Effector CD4-positive, alpha-beta T cell (primary cell): ENCODE data around the gene SMPD3.

Experiments
- DNase-seq: peaks from one replicate; pipeline ENCODE4 v3.0.0-alpha.2; 2020

Gene SMPD3

DNA sequence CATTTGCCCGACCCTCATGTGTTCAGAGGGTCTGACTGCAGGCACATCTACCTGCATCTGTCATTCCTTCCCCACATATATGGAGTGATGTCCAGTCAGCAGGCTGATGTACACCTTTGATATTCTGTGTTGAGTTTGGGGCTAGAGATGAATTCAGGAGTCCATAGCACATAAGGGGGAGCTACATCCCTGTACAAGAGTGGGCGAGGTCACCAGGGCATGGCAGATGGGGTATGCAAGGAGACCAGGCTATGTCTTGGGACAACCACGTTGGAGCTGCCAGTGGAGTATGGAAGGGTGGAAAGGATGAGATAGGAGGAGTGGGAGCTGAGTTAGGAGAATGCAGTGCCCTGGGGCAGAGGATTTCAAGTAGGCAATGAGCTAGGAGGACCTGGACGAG lies 15.0 kb downstream of the SMPD3 start:
- no peak for DNase-seq

- DNase-seq, result no peak
These were observed 15.6 kb downstream of the SMPD3 start for GRCh38 chr16:68432701-68433100.

GRCh38 chr16:68429076-68429854 lies 19.0 kb downstream of the SMPD3 start:
- no peak for DNase-seq

DNA sequence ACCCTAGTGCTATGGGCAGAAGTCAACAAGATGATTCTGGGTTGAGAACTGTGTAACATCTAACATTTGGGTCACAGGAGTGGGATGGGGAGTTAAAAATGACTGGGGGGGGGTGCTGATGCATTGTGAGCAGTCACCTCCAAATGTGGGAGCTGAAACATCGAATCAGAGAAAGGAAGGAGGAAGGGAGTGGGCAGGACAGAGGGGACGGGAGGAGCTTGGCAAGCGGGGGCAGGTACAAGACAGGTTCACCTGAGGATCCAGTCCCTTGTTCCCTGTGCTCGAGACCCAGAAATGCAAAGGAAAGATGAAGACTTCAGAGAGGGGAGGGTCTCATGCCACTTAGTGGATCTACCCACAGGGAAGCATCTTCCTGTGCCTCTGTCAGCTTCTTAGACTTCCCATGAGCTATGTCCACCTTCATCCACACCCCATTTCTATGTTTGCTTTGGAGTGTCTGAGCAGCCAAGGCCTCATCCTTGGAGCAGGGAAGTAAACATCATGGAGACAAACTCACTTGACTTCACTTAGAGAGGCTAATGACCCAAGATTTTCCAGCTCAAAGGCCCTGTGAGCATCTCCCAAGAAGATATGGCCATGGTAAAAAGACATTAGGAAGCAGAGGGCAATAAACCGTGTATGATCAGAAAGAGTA lies 20.5 kb downstream of the SMPD3 start:
- no peak for DNase-seq

GRCh38 chr16:68426347-68426652 lies 22.0 kb downstream of the SMPD3 start:
- DNase-seq, result no peak

DNA sequence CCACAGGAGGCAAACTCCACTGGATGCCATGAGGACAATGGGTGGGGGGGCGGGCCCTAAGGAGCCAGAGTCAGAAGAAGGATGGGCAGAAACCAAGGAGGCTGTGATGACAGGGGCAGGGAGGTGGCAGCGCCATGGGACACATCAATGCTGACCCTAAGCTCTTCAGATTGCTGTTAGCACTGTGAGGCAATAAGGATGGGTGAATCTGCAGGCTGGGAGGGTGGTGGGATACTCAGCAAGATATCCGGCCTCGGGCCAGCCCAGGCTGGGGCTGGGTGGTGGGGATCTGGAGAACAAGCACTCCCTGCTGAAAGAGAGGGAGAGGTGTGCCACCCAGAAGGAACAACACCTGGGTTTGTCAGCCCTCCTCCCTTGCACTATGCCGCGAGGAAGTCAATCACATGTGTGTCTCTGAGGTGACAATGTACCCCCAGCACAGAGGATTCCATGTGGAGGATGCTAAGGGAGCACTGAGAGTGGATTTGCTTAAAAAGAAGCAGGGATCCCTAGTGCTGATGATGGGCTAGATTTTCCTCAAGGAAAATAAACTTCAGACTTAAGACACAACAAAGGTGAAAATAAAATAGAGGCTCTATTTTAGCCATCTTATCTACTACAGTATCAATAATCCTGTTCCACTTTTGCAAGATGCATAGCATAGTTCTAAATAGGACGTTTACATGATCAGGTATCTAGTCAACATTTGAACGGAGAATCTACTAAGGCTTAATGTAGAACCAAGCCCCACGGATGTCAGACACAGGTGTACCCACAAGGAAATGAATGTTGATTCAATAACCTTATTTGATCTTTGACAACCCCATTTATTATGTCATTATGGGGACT lies 22.6 kb downstream of the SMPD3 start:
- DNase-seq, result no peak

DNA sequence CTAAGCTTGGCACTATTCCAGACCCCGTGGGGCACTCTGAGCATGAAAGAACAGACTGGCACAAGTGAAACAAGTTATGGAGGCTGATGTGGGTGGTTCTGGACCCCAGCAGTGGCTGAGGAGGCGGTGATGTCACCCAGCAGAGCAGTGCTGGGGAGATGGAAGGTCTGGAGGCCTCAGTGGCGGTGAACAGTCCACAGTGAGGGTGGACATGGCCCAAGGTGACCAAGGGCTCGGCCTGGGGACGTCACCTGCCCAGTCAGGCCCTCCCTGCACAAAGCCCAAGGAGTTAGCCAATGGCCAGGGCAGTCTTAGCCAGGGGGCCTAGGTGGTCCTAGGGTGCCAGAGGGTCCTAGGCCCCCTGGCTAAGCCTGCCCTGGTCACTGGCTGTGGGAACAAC lies 24.5 kb downstream of the SMPD3 start:
- no peak for DNase-seq

- no peak for DNase-seq
These were observed 25.8 kb downstream of the SMPD3 start for GRCh38 chr16:68422396-68422960.

DNA sequence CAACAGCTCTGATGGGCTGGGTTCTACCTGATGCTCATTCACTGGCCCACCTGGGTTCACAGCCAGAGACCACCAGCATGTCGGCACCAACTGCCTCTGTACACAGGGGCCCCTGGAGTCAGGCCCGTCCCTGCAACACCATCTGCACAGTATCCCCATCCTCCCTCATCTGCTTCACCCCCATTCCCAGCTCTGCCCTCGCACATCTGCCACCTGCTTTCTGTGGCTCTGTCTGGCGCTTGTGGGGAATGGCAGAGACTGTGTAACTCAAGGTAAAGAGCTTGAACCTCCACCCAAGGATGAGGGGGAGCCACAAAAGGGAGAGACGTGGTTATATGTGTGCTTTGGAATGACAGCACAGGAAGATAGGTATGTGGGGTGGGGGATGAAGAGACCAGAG lies 27.2 kb downstream of the SMPD3 start:
- DNase-seq, result no peak

DNA sequence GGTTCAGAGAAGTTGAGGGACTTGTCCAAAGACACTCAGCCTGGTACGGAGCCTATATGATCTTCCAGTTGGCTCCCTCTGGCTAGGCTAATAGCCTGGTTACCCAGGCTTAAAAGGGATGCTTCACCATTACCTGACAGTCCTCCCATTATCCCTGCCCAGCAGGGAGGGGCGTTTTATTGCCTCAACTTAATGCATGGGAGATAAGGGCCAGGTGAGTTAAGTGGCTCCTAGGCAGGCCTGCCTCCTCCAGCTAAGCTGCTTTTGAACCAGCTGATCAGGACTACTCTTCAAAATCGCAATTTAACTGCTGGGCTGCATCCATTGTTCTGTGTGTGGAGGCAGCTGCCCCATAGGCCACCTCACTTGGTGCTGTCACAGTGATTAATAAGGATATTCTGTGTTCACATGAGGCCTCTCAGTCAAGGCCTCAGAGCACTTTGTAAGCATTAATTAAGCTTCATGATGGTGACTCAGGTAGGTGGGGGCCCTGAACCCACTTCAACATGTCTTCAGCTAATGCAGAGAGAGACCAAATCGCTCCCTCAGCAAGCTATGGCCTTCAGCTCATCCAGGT lies 27.9 kb downstream of the SMPD3 start:
- no peak for DNase-seq

DNA sequence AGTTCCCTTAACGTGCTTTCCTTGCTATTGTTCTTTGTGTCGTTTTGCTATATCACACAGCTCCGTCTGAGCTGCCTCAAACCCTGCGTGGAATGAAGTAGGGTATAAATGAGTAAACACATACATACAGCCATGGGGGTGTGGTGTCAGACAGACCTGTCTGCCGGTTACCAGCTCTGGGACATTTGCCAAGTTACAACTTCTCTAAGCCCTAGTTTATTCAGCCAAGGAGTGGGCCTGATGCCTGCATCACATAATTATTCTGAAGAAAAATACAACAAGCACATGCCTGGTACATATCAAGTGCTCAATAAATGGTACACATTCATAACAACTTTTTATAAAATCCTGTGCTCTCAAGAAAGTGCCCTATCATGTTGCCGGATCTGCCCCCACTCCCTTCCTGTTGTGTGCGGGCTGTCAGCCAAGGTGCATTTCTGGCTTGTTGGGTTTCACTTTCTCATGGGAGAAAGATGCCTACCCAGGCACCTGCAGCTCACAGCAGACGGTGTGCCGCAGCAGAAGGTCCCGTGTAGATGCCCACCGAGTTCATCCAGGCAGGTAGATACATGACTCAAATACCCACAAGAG lies 30.5 kb downstream of the SMPD3 start:
- peak; percentile 59 for DNase-seq

- no peak for DNase-seq
These were observed 32.0 kb downstream of the SMPD3 start for GRCh38 chr16:68416057-68417046.

- no peak for DNase-seq
These were observed 33.7 kb downstream of the SMPD3 start for GRCh38 chr16:68414581-68414980.

DNA sequence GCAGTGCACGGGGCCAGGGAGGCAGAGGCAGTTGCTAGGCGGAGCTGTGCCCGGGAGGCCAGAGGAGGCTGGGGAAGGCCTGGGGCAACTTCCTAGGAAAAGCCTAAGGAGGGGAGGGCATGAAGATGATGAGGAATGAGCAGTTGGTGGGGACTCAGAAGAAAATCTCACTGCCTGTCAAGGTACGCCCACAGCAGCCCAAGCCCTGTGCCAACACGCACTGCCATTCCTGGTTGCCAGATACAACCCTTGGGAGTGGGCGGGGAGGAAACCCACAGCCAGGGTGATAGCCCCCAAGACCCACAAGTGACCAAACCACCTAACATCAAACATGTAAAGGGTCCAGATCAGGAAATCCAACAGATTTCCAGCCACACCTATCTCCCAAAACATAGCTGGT lies 36.2 kb downstream of the SMPD3 start:
- no peak for DNase-seq

- DNase-seq, result no peak
These were observed 37.2 kb downstream of the SMPD3 start for GRCh38 chr16:68411086-68411485.

GRCh38 chr16:68408967-68409366 lies 39.3 kb downstream of the SMPD3 start:
- DNase-seq, result no peak

- no peak for DNase-seq
These were observed 39.9 kb downstream of the SMPD3 start for GRCh38 chr16:68408428-68408827.

GRCh38 chr16:68406458-68407152 lies 41.7 kb downstream of the SMPD3 start:
- DNase-seq, result no peak

DNA sequence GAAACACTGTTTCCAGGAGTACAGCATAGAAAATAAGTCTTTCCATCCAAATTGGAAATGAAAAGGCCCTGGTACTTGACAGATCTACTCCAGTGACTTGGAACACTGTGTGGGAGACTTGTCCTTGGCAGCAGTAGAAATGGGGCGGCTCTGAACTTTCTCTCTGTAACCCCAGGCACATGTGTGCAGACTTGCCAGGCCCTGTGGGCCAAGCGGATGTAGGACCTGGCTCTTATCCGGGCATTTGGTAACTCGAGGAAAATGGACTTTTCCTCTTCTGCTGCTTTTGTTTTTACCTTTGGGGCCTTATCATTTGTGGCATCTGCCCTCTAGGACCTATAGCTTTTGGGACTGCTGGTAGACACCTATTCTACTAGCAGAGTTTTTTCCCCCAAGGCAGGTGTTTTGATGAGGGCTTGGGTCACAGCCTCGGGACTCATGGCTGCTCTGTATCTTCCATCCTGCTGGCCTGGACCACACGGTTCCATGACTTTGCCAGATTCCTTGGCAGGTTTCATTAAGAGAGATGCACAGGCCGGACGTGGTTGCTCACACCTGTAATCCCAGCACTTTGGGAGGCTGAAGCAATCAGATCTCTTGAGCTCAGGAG lies 43.5 kb downstream of the SMPD3 start:
- no peak for DNase-seq

- DNase-seq, result no peak
These were observed 44.6 kb downstream of the SMPD3 start for GRCh38 chr16:68403704-68404103.
